K562 (cell line): ENCODE data around the gene FGF11. TPM values are rescaled to one million over a fixed set of nuclear protein-coding genes. Genes with fewer than 3 reads are reported as not detected.

Source experiments
- ATAC-seq: fragments of 200-7000 bp; cut with Tn5 transposase; 3 replicates; pipeline ENCODE4 v1.9.1; 2020; ENCODE audit warnings: moderate library complexity
- BruUV-seq: library from RNA; stranded (reverse); fragments of 400-500 nt; replicated peaks from 2 replicates; lab custom pipeline; 2021; lab: Mats Ljungman, UMichigan
- CTCF ChIA-PET: fragments of 300-600 bp; formaldehyde crosslinking; extraction: SDS; loops from one replicate; lab custom pipeline; 2021; ENCODE audit warnings: low intra/inter-chr PET ratio; lab: Yijun Ruan, JAX
- POLR2A ChIA-PET: fragments of 300-600, 350-650 bp; sonication (Branson Sonifier 250); formaldehyde crosslinking; extraction: SDS; loops from one replicate; lab custom pipeline; 2021; ENCODE audit warnings: antibody characterized with exemption, inconsistent platforms; lab: Yijun Ruan, JAX
- DNase-seq, 4 experiments: peaks; one replicate each; pipeline versions ENCODE4 v3.0.0 to v3.0.0-alpha.2; 2011 to 2018; ENCODE audit warnings: low spot score in 3 of 4, mixed read lengths in 3 of 4; ENCODE audit errors: extremely low read depth in 1 of 4
- FAIRE-seq: peaks from 2 replicates; lab custom pipeline; 2011; peaks lifted over from hg19 to GRCh38; lab: Jason Lieb, UNC
- H2AFZ ChIP-seq: 2 replicates; pipeline ENCODE4 v1.6.0; 2011; ENCODE audit warnings: low read depth, low read length, control low read depth, inconsistent platforms
- H3K27ac ChIP-seq: fragments of 200-600 bp; 3 replicates; pipeline ENCODE4 v1.8.0; 2011; ENCODE audit warnings: low read depth, mild to moderate bottlenecking, control low read depth, inconsistent platforms, low read length, moderate library complexity, mixed read lengths; ENCODE audit errors: extremely low read depth
- H3K27me3 ChIP-seq, 2 experiments: fragments of 300-600 bp in 1 of 2; 2 replicates in 1 of 2; 3 replicates in 1 of 2; pipeline versions ENCODE4 v1.6.0 to v1.8.0; 2011; ENCODE audit warnings: inconsistent platforms in 2 of 2, low read length in 2 of 2, mild to moderate bottlenecking in 1 of 2, mixed read lengths in 1 of 2, moderate library complexity in 1 of 2; ENCODE audit not compliant: control insufficient read depth in 2 of 2, insufficient read depth in 2 of 2
- H3K36me3 ChIP-seq: fragments of 300-600 bp; 3 replicates; pipeline ENCODE4 v1.8.0; 2011; ENCODE audit warnings: mild to moderate bottlenecking, low read length, inconsistent platforms; ENCODE audit not compliant: control insufficient read depth, insufficient read depth
- H3K4me1 ChIP-seq, 2 experiments: fragments of 200-600 bp in 1 of 2; replicated peaks in 1 of 2; 2 replicates in 1 of 2; 3 replicates in 1 of 2; pipeline versions ENCODE4 v1.5.1 to v1.8.0; 2011; ENCODE audit warnings: inconsistent platforms in 2 of 2, low read length in 2 of 2, mild to moderate bottlenecking in 1 of 2, mixed read lengths in 1 of 2, moderate library complexity in 1 of 2; ENCODE audit not compliant: control insufficient read depth in 2 of 2, insufficient read depth in 2 of 2
- H3K4me2 ChIP-seq: 2 replicates; pipeline ENCODE4 v1.6.1; 2011; ENCODE audit warnings: low read length, control low read depth, inconsistent platforms, mixed read lengths; ENCODE audit not compliant: insufficient read depth
- H3K4me3 ChIP-seq: fragments of 200-600 bp; sonication (generic), shearing (Covaris generic); 2 replicates; pipeline ENCODE4 v1.5.1; 2016; ENCODE audit warnings: control low read depth, inconsistent platforms
- H3K79me2 ChIP-seq: fragments of 200-600 bp; 3 replicates; pipeline ENCODE4 v1.8.0; 2011; ENCODE audit warnings: low read length, inconsistent platforms; ENCODE audit not compliant: control insufficient read depth, insufficient read depth
- H3K9ac ChIP-seq, 2 experiments: 2 replicates each; pipeline versions ENCODE4 v1.6.0 to v1.6.1; 2011; ENCODE audit warnings: low read depth in 2 of 2, low read length in 2 of 2, control low read depth in 1 of 2, inconsistent platforms in 1 of 2, mild to moderate bottlenecking in 1 of 2, mixed read lengths in 1 of 2; ENCODE audit not compliant: insufficient read depth in 1 of 2
- H3K9me1 ChIP-seq: one replicate; pipeline ENCODE4 v1.6.0; 2011; ENCODE audit warnings: inconsistent platforms, mild to moderate bottlenecking, low read length, moderate library complexity; ENCODE audit not compliant: control insufficient read depth, insufficient read depth
- H3K9me3 ChIP-seq: replicated peaks from 2 replicates; pipeline ENCODE4 v1.5.1; 2011; ENCODE audit warnings: low read depth, low read length, inconsistent platforms; ENCODE audit not compliant: control insufficient read depth, insufficient read depth
- H4K20me1 ChIP-seq: replicated peaks from 2 replicates; pipeline ENCODE4 v1.6.1; 2011; ENCODE audit warnings: low read length, inconsistent platforms, mixed read lengths; ENCODE audit not compliant: control insufficient read depth, insufficient read depth
- BACH1 ChIP-seq: fragments of 200-800 bp; sonication (Bioruptor generic); IDR thresholded peaks from 2 replicates; pipeline ENCODE4 v1.6.1; 2016; ENCODE audit warnings: missing genetic modification characterization, missing compliant biosample characterization
- CREM ChIP-seq: IDR thresholded peaks from 2 replicates; pipeline ENCODE4 v1.6.1; 2014; ENCODE audit warnings: antibody characterized with exemption, low read depth
- CTBP1 ChIP-seq: fragments of 450-650 bp; IDR thresholded peaks from 2 replicates; pipeline ENCODE4 v1.6.1; 2016; ENCODE audit warnings: borderline replicate concordance
- FOXJ3 ChIP-seq: sonication (generic); formaldehyde crosslinking; IDR thresholded peaks from 2 replicates; pipeline ENCODE4 v1.4.0; 2020; ENCODE audit warnings: mild to moderate bottlenecking, missing genetic modification reagents
- HDAC1 ChIP-seq, 2 experiments: fragments of 450-650 bp; IDR thresholded peaks; 2 replicates each; pipeline ENCODE4 v1.6.1; 2016 to 2017; ENCODE audit warnings: inconsistent platforms in 1 of 2, mild to moderate bottlenecking in 1 of 2, moderate library complexity in 1 of 2
- MCM2 ChIP-seq: fragments of 450-650 bp; IDR thresholded peaks from 2 replicates; pipeline ENCODE4 v1.6.1; 2017; ENCODE audit warnings: low read depth, mild to moderate bottlenecking
- NFIX ChIP-seq: fragments of 250-450 bp; sonication (Bioruptor Pico); IDR thresholded peaks from 2 replicates; pipeline ENCODE4 v1.4.0; 2020; ENCODE audit warnings: low read depth, mild to moderate bottlenecking, moderate library complexity
- PKNOX1 ChIP-seq: fragments of 450-650 bp; IDR thresholded peaks from 2 replicates; pipeline ENCODE4 v1.6.1; 2016
- POLR2B ChIP-seq: fragments of 450-650 bp; IDR thresholded peaks from 2 replicates; pipeline ENCODE4 v1.6.1; 2018; ENCODE audit warnings: low read depth; ENCODE audit not compliant: partially characterized antibody
- RBM22 ChIP-seq: fragments of 200-400 bp; formaldehyde crosslinking; IDR thresholded peaks from 2 replicates; pipeline ENCODE4 v1.6.1; 2018; ENCODE audit warnings: low read length, low read depth; ENCODE audit not compliant: poor library complexity, severe bottlenecking
- SREBF2 ChIP-seq: sonication (generic); formaldehyde crosslinking; IDR thresholded peaks from 2 replicates; pipeline ENCODE4 v1.4.0; 2020; ENCODE audit warnings: mild to moderate bottlenecking, missing genetic modification reagents
- TOE1 ChIP-seq, 2 experiments: fragments of 450-650 bp in 1 of 2; sonication (generic) in 1 of 2; formaldehyde crosslinking in 1 of 2; IDR thresholded peaks; 2 replicates each; pipeline versions ENCODE4 v1.7.1 to v1.8.0; 2016 to 2022; ENCODE audit warnings: borderline replicate concordance in 2 of 2, mild to moderate bottlenecking in 2 of 2, antibody characterized with exemption in 1 of 2, inconsistent platforms in 1 of 2, low read depth in 1 of 2, missing genetic modification reagents in 1 of 2, moderate library complexity in 1 of 2
- ZNF175 ChIP-seq: fragments of 200-800 bp; sonication (Bioruptor generic); IDR thresholded peaks from 2 replicates; pipeline ENCODE4 v1.6.1; 2016; ENCODE audit warnings: low read depth, mild to moderate bottlenecking, missing genetic modification characterization, missing compliant biosample characterization
- ZNF3 ChIP-seq: fragments of 250-450 bp; sonication (Bioruptor Pico); IDR thresholded peaks from 2 replicates; pipeline ENCODE4 v1.5.0; 2021; ENCODE audit warnings: mild to moderate bottlenecking, moderate library complexity
- WGBS: fragments of 100-300 bp; shearing (Covaris generic); methylation state at CpG from one replicate; pipeline ENCODE4 v1.1.6; 2016; ENCODE audit warnings: low coverage, mixed read lengths; ENCODE audit not compliant: insufficient coverage; ENCODE audit errors: missing lambda C conversion rate; 5-methylcytosine and 5-hydroxymethylcytosine counted together
- in situ Hi-C: fragments of 300-500 bp; cut with MboI; formaldehyde crosslinking; loops from 4 replicates; pipeline ENCODE4 v1.15.0; 2018; ENCODE audit warnings: inconsistent platforms, mixed read lengths
- intact Hi-C: fragments of 100-400 bp; cut with micrococcal nuclease; formaldehyde crosslinking; loops from 2 replicates; pipeline ENCODE4 v1.14.2; 2022
- polyA plus RNA-seq, 8 experiments: library from polyadenylated mRNA; depleted of rRNA in 4 of 8; stranded (reverse) in 5 of 8; unstranded in 3 of 8; fragments of >200 nt; fragmentation: Nextera tagmentation in 2 of 8; fragmentation: Illumina TruSeq in 1 of 8; extraction: Ambion mirVana in 2 of 8; extraction: Trizol in 1 of 8; gene quantifications; 2 replicates each; pipeline versions ENCODE4 v1.2.1 to v1.2.3, GENCODE V29; 2011 to 2014; ENCODE audit warnings: inconsistent platforms in 1 of 8, missing spikeins in 1 of 8
- total RNA-seq, 7 experiments: library from RNA; depleted of rRNA in 6 of 7; stranded (reverse); fragments of >200 nt in 6 of 7; fragmentation: Illumina TruSeq in 2 of 7; extraction: Trizol in 2 of 7; gene quantifications; 2 replicates each; pipeline versions ENCODE4 v1.2.1 to v1.2.3, GENCODE V29; 2011 to 2021; ENCODE audit warnings: low replicate concordance in 1 of 7

The FGF11 gene
- total and polyA plus RNA-seq, 9 of the 15 experiments (the other 6 are each of a cell fraction or from before 2014, with no cell fraction given): 1.2 to 7.5 (median 3.0) TPM

GRCh38 chr17:7445619-7445968 is 6.3 kb downstream of the FGF11 start (continued):
- TF ChIP-seq TOE1 (IDR thresholded peaks at IDR 0.05; ENCODE audit: borderline replicate concordance) (peak; percentile 30; the same call in 1 of the 2 replicates), TOE1 (CRISPR knock-in tag; IDR thresholded peaks at IDR 0.05; ENCODE audit: borderline replicate concordance, low read depth) (no peak), ZNF3 (CRISPR knock-in tag) (no peak), HDAC1 (IDR thresholded peaks at IDR 0.05) (0 out of 4 replicates have a peak, but pooled peaks of 1 of the 2 experiments have one; percentile 17), POLR2B (no peak), FOXJ3 (CRISPR knock-in tag) (no peak), BACH1 (tag) (no peak)
- TF ChIP-seq, all 486 proteins: peak for 12

GRCh38 chr17:7448461-7448860 is 9.1 kb downstream of the FGF11 start:
- no peak overlapping the region for H3K4me2 ChIP-seq
- FAIRE-seq (no peak), DNase-seq (no peak)
- H3K79me2 ChIP-seq: no peaks in the 10 kb centered on the region
- POLR2A ChIA-PET: no interaction called here
- no TSS peak for BruUV-seq
- no peaks in the 10 kb centered on the region for H4K20me1 ChIP-seq
- H3K4me3 ChIP-seq: no peak overlapping the region
- TF ChIP-seq RBM22 (no peak), MCM2 (no peak), NFIX (CRISPR knock-in tag) (no peak), SREBF2 (no peak), ZNF175 (no peak), CTBP1 (no peak), PKNOX1 (no peak), CREM (no peak)
- TF ChIP-seq, all 486 proteins: peak for 0
- no peak overlapping the region for H3K27ac ChIP-seq
- ATAC-seq: no peak
- no peaks in the 10 kb centered on the region for H3K9me3 ChIP-seq
- intact Hi-C loops: no loop called here
- peaks cover 4 to 26% of the 10 kb centered on the region in 2 experiments; a peak in 4 of 5 replicates for H3K4me1 ChIP-seq
- H2AFZ ChIP-seq: no peak overlapping the region
- H3K36me3 ChIP-seq: no peaks in the 10 kb centered on the region
- H3K9ac ChIP-seq: no peak overlapping the region
- H3K9me1 ChIP-seq: no peaks in the 10 kb centered on the region
- in situ Hi-C loops: no loop called here
- CTCF ChIA-PET: no interaction called here
- 81% methylated on average over 7 of the region's 7 CpGs for WGBS
- H3K27me3 ChIP-seq: no peaks in the 10 kb centered on the region
